Measurements from ENCODE around the gene CCDC152. TPM values are rescaled to one million over a fixed set of nuclear protein-coding genes. Genes with fewer than 3 reads are reported as not detected.

Gene CCDC152
- total and polyA plus RNA-seq, 10 of the 15 experiments (the other 5 are each of a cell fraction or from before 2014, with no cell fraction given), result 0.12 to 25.8 (median 13.5) TPM

GRCh38 chr5:42819745-42820144 is 63.1 kb downstream of the CCDC152 start:
- Histone ChIP-seq H3K36me3 (ENCODE audit: control insufficient read depth in 2 of 2, insufficient read depth in 2 of 2, low read length in 1 of 2) (no peaks in the 10 kb centered on the region), H3K27me3 (replicated peaks in 1 of 2; ENCODE audit: control insufficient read depth in 2 of 2, insufficient read depth in 2 of 2, low read length in 1 of 2) (no peaks in the 10 kb centered on the region), H3K27ac (ENCODE audit: control insufficient read depth, insufficient read depth) (no peak overlapping the region), H3K79me2 (ENCODE audit: control insufficient read depth, insufficient read depth, low read length) (no peaks in the 10 kb centered on the region), H4K20me1 (ENCODE audit: control insufficient read depth, insufficient read depth) (no peaks in the 10 kb centered on the region), H3K4me1 (ENCODE audit: control insufficient read depth, insufficient read depth, low read length) (no peaks in the 10 kb centered on the region), H3K9me3 (replicated peaks; ENCODE audit: control insufficient read depth, insufficient read depth, low read length) (no peaks in the 10 kb centered on the region), H3K9ac (ENCODE audit: control insufficient read depth, insufficient read depth, low read length) (no peak overlapping the region), H3K4me2 (ENCODE audit: control insufficient read depth, insufficient read depth) (no peak overlapping the region), H2AFZ (ENCODE audit: control insufficient read depth, low read depth, low read length) (no peak overlapping the region), H3K4me3 (no peak overlapping the region)
- TF ChIP-seq SUZ12 (IDR thresholded peaks at IDR 0.05; ENCODE audit: unreplicated experiment) (no peak), HDAC2 (IDR thresholded peaks at IDR 0.05) (no peak), MLLT1 (IDR thresholded peaks at IDR 0.05) (no peak), BCLAF1 (IDR thresholded peaks at IDR 0.05) (no peak), KAT2A (conservative IDR thresholded peaks at IDR 0.05; ENCODE audit: control insufficient read depth, low read depth, low read length) (no peak), SP1 (IDR thresholded peaks at IDR 0.05; ENCODE audit: low read depth, low read length) (no peak), CBX3 (IDR thresholded peaks at IDR 0.05; ENCODE audit: borderline replicate concordance, low read depth) (no peak), EP300 (IDR thresholded peaks at IDR 0.05; ENCODE audit: borderline replicate concordance in 1 of 2, control insufficient read depth in 1 of 2, low read depth in 2 of 2, low read length in 2 of 2) (no peak), PAX5 (IDR thresholded peaks at IDR 0.05; ENCODE audit: borderline replicate concordance, low read depth, low read length) (no peak), SMAD5 (IDR thresholded peaks at IDR 0.05; ENCODE audit: low read depth) (no peak), MTA2 (IDR thresholded peaks at IDR 0.05; ENCODE audit: low read depth) (no peak), ELK1 (IDR thresholded peaks at IDR 0.05; ENCODE audit: low read depth, low read length) (no peak), IRF3 (IDR thresholded peaks at IDR 0.05) (no peak)
- RAD21 ChIA-PET (ENCODE audit: unreplicated experiment), result interaction anchor here (0.9 to 1.6 kb wide), 4 partner anchors 9 to 87 kb away, joined by 3 to 5 read pairs (median 3); no protein-coding TSS in a partner anchor
- in situ Hi-C loops (cut with MboI) (no loop called here), intact Hi-C loops (cut with micrococcal nuclease; ENCODE audit: unreplicated experiment) (no loop called here)
- SMC1A ChIA-PET (ENCODE audit: uncharacterized antibody, unreplicated experiment), result interaction anchor here (0.8 to 3.9 kb wide), 9 partner anchors 10 to 70 kb away, joined by 3 to 19 read pairs (median 3); no protein-coding TSS in a partner anchor
- WGBS (ENCODE audit: insufficient coverage, insufficient replicate concordance, low lambda C conversion rate, missing lambda C conversion rate), result 95% methylated on average over 2 of the region's 2 CpGs
- DNase-seq (ENCODE audit: low read depth, low spot score) (no peak), FAIRE-seq (no peak), ATAC-seq (no peak)
- BruUV-seq (replicated peaks), result no TSS peak
- CTCF ChIA-PET, result interaction anchor here (1.0 to 1.5 kb wide), 5 partner anchors 9 to 70 kb away, joined by 3 to 8 read pairs (median 4); no protein-coding TSS in a partner anchor
- POLR2A ChIA-PET, result interaction anchor here (0.8 kb wide), 1 partner anchor 9 kb away, joined by 3 read pairs; no protein-coding TSS in a partner anchor
